Measurements from ENCODE around the gene ICA1. TPM values are rescaled to one million over a fixed set of nuclear protein-coding genes. Genes with fewer than 3 reads are reported as not detected.
"Not testable (repeated sequence)": the region's sequence is repeated elsewhere in the genome, so short reads cannot be mapped to it uniquely, and the experiment has no call there.

Gene ICA1
- total RNA-seq, 1 experiment from 2014 or later: 0.19 TPM

- Histone ChIP-seq H3K79me2 (ENCODE audit: low read length) (peaks cover 41% of the 10 kb centered on the region), H3K4me3 (ENCODE audit: low read length) (no peak overlapping the region), H3K9me2 (replicated peaks; ENCODE audit: insufficient read depth, low read length) (no peaks in the 10 kb centered on the region), H3K4me2 (ENCODE audit: low read depth, low read length, poor library complexity, severe bottlenecking) (no peak overlapping the region), H3K9me3 (ENCODE audit: low read length) (no peaks in the 10 kb centered on the region), H3K36me3 (ENCODE audit: insufficient read depth, low read length) (peaks cover 6% of the 10 kb centered on the region; the same call in 1 of the 2 replicates), H3K4me1 (ENCODE audit: low read length) (peaks cover 15% of the 10 kb centered on the region), H3K27ac (ENCODE audit: low read length) (no peak overlapping the region), H4K20me1 (ENCODE audit: insufficient read depth, low read depth, low read length) (no peaks in the 10 kb centered on the region), H3K27me3 (ENCODE audit: low read length) (no peaks in the 10 kb centered on the region), H2AFZ (ENCODE audit: low read length) (no peak overlapping the region), H3K9ac (ENCODE audit: low read length) (no peak overlapping the region)
- DNase-seq: no peak
Measured at GRCh38 chr7:8064828-8065227, 197.1 kb downstream of the ICA1 start.

GRCh38 chr7:8063706-8064297 is 198.2 kb downstream of the ICA1 start:
- Histone ChIP-seq H3K4me2 (ENCODE audit: low read depth, low read length, poor library complexity, severe bottlenecking) (no peak overlapping the region), H3K27ac (ENCODE audit: low read length) (no peak overlapping the region), H3K9me2 (replicated peaks; ENCODE audit: insufficient read depth, low read length) (no peaks in the 10 kb centered on the region), H3K4me1 (ENCODE audit: low read length) (peaks cover 5% of the 10 kb centered on the region), H3K9me3 (ENCODE audit: low read length) (no peaks in the 10 kb centered on the region), H3K9ac (ENCODE audit: low read length) (no peak overlapping the region), H3K79me2 (ENCODE audit: low read length) (peaks cover 41% of the 10 kb centered on the region), H4K20me1 (ENCODE audit: insufficient read depth, low read depth, low read length) (no peaks in the 10 kb centered on the region), H3K27me3 (ENCODE audit: low read length) (no peaks in the 10 kb centered on the region), H3K4me3 (ENCODE audit: low read length) (no peak overlapping the region), H3K36me3 (ENCODE audit: insufficient read depth, low read length) (peaks cover 6% of the 10 kb centered on the region; the same call in 1 of the 2 replicates), H2AFZ (ENCODE audit: low read length) (no peak overlapping the region)
- DNase-seq: no peak

GRCh38 chr7:8063300-8063699 is 198.7 kb downstream of the ICA1 start:
- not testable (repeated sequence) for H3K4me2 ChIP-seq (ENCODE audit: low read depth, low read length, poor library complexity, severe bottlenecking); H4K20me1 ChIP-seq (ENCODE audit: insufficient read depth, low read depth, low read length); H3K9me2 ChIP-seq (replicated peaks; ENCODE audit: insufficient read depth, low read length); H3K9ac ChIP-seq (ENCODE audit: low read length); H3K4me1 ChIP-seq (ENCODE audit: low read length); H3K27me3 ChIP-seq (ENCODE audit: low read length); H3K4me3 ChIP-seq (ENCODE audit: low read length); DNase-seq; H2AFZ ChIP-seq (ENCODE audit: low read length); H3K9me3 ChIP-seq (ENCODE audit: low read length); H3K27ac ChIP-seq (ENCODE audit: low read length); H3K36me3 ChIP-seq (ENCODE audit: insufficient read depth, low read length)
- H3K79me2 ChIP-seq (ENCODE audit: low read length): peaks cover 37% of the 10 kb centered on the region

Small RNA genes within 50 kb of the gene (small RNA-seq; reads per million reads assigned to genes)
- gene AC007009.1: not detected

Other genes with a start within 250 kb of the ICA1 start
- gene NXPH1, start 171.4 kb upstream of the ICA1 start, total RNA-seq (2014; rRNA removed; shearing (Covaris generic); ENCODE audit: low replicate concordance): not detected in 2 replicates